Measurements from ENCODE around the gene KIT.

DNA sequence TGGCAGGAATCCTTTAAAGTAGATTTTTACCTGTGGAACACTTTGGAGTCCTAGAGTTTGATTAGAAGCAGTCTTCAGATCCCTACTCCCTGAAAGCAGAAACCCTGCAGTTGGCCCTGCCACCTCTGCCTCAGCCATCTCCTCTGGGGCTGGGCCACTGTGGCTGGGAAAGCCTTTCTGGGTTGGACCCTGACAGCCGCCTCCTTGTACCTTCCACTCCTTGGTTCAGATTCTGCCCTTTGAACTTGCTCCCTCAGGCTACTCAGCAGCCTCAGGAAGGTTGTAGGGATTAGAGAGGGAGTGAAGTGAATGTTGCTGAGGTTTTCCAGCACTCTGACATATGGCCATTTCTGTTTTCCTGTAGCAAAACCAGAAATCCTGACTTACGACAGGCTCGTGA is 65.5 kb downstream of the KIT start:
- TF ChIP-seq ZNF616 (CRISPR knock-in tag; IDR thresholded peaks at IDR 0.05; ENCODE audit: low read depth), result no peak
- TF ChIP-seq ZNF580 (CRISPR knock-in tag; IDR thresholded peaks at IDR 0.05; ENCODE audit: borderline replicate concordance, low read depth), result no peak
- no peak for TF ChIP-seq ZNF597 (CRISPR knock-in tag; IDR thresholded peaks at IDR 0.05)
- no peak for TF ChIP-seq NFE2L2 (IDR thresholded peaks at IDR 0.05; ENCODE audit: low read length)
- TF ChIP-seq HNRNPK (IDR thresholded peaks at IDR 0.05; ENCODE audit: low read depth, low read length, poor library complexity, severe bottlenecking), result no peak
- no peak for TF ChIP-seq GLI4 (CRISPR knock-in tag; IDR thresholded peaks at IDR 0.05; ENCODE audit: borderline replicate concordance)
- TF ChIP-seq, protein P1, sequence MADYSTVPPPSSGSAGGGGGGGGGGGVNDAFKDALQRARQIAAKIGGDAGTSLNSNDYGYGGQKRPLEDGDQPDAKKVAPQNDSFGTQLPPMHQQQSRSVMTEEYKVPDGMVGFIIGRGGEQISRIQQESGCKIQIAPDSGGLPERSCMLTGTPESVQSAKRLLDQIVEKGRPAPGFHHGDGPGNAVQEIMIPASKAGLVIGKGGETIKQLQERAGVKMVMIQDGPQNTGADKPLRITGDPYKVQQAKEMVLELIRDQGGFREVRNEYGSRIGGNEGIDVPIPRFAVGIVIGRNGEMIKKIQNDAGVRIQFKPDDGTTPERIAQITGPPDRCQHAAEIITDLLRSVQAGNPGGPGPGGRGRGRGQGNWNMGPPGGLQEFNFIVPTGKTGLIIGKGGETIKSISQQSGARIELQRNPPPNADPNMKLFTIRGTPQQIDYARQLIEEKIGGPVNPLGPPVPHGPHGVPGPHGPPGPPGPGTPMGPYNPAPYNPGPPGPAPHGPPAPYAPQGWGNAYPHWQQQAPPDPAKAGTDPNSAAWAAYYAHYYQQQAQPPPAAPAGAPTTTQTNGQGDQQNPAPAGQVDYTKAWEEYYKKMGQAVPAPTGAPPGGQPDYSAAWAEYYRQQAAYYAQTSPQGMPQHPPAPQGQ (CRISPR knock-in tag; IDR thresholded peaks at IDR 0.05; ENCODE audit: borderline replicate concordance), result no peak
- TF ChIP-seq, protein P2, sequence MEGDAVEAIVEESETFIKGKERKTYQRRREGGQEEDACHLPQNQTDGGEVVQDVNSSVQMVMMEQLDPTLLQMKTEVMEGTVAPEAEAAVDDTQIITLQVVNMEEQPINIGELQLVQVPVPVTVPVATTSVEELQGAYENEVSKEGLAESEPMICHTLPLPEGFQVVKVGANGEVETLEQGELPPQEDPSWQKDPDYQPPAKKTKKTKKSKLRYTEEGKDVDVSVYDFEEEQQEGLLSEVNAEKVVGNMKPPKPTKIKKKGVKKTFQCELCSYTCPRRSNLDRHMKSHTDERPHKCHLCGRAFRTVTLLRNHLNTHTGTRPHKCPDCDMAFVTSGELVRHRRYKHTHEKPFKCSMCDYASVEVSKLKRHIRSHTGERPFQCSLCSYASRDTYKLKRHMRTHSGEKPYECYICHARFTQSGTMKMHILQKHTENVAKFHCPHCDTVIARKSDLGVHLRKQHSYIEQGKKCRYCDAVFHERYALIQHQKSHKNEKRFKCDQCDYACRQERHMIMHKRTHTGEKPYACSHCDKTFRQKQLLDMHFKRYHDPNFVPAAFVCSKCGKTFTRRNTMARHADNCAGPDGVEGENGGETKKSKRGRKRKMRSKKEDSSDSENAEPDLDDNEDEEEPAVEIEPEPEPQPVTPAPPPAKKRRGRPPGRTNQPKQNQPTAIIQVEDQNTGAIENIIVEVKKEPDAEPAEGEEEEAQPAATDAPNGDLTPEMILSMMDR (CRISPR knock-in tag; IDR thresholded peaks at IDR 0.05), result no peak
- no peak for TF ChIP-seq ZNF709 (CRISPR knock-in tag; IDR thresholded peaks at IDR 0.05)
- no peak for TF ChIP-seq HDAC6 (IDR thresholded peaks at IDR 0.05; ENCODE audit: low read depth, low read length)

All from HepG2 (cell line).